ENCODE data around the gene BAG3. TPM values are rescaled to one million over a fixed set of nuclear protein-coding genes. Genes with fewer than 3 reads are reported as not detected.

Gene BAG3
- total and polyA plus RNA-seq, 9 of the 15 experiments (the other 6 are each of a cell fraction or from before 2014, with no cell fraction given): 2.6 to 27.4 (median 7.2) TPM

DNA sequence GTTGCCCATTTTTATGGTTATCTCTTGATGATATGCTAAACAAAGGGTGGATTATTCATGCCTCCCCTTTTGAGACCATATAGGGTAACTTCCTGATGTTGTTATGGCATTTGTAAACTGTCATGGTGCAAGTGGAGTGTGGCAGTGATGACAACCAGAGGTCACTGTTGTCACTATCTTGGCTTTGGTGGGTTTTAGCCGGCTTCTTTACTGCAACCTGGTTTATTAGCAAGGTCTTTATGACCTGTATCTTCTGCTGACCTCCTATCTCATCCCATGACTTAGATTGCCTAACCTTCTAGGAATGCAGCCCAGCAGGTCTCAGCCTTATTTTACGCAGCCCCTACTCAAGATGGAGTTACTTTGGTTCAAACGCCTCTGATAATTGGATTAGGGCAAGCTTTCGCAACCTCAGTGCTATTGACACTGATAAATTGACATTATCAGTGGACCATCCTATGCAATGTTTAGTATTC, 36.9 kb downstream of the BAG3 start (continued):
- TF ChIP-seq, protein P1, sequence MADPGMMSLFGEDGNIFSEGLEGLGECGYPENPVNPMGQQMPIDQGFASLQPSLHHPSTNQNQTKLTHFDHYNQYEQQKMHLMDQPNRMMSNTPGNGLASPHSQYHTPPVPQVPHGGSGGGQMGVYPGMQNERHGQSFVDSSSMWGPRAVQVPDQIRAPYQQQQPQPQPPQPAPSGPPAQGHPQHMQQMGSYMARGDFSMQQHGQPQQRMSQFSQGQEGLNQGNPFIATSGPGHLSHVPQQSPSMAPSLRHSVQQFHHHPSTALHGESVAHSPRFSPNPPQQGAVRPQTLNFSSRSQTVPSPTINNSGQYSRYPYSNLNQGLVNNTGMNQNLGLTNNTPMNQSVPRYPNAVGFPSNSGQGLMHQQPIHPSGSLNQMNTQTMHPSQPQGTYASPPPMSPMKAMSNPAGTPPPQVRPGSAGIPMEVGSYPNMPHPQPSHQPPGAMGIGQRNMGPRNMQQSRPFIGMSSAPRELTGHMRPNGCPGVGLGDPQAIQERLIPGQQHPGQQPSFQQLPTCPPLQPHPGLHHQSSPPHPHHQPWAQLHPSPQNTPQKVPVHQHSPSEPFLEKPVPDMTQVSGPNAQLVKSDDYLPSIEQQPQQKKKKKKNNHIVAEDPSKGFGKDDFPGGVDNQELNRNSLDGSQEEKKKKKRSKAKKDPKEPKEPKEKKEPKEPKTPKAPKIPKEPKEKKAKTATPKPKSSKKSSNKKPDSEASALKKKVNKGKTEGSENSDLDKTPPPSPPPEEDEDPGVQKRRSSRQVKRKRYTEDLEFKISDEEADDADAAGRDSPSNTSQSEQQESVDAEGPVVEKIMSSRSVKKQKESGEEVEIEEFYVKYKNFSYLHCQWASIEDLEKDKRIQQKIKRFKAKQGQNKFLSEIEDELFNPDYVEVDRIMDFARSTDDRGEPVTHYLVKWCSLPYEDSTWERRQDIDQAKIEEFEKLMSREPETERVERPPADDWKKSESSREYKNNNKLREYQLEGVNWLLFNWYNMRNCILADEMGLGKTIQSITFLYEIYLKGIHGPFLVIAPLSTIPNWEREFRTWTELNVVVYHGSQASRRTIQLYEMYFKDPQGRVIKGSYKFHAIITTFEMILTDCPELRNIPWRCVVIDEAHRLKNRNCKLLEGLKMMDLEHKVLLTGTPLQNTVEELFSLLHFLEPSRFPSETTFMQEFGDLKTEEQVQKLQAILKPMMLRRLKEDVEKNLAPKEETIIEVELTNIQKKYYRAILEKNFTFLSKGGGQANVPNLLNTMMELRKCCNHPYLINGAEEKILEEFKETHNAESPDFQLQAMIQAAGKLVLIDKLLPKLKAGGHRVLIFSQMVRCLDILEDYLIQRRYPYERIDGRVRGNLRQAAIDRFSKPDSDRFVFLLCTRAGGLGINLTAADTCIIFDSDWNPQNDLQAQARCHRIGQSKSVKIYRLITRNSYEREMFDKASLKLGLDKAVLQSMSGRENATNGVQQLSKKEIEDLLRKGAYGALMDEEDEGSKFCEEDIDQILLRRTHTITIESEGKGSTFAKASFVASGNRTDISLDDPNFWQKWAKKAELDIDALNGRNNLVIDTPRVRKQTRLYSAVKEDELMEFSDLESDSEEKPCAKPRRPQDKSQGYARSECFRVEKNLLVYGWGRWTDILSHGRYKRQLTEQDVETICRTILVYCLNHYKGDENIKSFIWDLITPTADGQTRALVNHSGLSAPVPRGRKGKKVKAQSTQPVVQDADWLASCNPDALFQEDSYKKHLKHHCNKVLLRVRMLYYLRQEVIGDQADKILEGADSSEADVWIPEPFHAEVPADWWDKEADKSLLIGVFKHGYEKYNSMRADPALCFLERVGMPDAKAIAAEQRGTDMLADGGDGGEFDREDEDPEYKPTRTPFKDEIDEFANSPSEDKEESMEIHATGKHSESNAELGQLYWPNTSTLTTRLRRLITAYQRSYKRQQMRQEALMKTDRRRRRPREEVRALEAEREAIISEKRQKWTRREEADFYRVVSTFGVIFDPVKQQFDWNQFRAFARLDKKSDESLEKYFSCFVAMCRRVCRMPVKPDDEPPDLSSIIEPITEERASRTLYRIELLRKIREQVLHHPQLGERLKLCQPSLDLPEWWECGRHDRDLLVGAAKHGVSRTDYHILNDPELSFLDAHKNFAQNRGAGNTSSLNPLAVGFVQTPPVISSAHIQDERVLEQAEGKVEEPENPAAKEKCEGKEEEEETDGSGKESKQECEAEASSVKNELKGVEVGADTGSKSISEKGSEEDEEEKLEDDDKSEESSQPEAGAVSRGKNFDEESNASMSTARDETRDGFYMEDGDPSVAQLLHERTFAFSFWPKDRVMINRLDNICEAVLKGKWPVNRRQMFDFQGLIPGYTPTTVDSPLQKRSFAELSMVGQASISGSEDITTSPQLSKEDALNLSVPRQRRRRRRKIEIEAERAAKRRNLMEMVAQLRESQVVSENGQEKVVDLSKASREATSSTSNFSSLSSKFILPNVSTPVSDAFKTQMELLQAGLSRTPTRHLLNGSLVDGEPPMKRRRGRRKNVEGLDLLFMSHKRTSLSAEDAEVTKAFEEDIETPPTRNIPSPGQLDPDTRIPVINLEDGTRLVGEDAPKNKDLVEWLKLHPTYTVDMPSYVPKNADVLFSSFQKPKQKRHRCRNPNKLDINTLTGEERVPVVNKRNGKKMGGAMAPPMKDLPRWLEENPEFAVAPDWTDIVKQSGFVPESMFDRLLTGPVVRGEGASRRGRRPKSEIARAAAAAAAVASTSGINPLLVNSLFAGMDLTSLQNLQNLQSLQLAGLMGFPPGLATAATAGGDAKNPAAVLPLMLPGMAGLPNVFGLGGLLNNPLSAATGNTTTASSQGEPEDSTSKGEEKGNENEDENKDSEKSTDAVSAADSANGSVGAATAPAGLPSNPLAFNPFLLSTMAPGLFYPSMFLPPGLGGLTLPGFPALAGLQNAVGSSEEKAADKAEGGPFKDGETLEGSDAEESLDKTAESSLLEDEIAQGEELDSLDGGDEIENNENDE (IDR thresholded peaks at IDR 0.05; ENCODE audit: low read depth, low read length): no peak
- no peak for TF ChIP-seq BHLHE40 (IDR thresholded peaks at IDR 0.05; ENCODE audit: low read length)
- TF ChIP-seq TBP (optimal IDR thresholded peaks at IDR 0.05; ENCODE audit: low read depth, low read length): no peak
- no peak for TF ChIP-seq RBM22 (IDR thresholded peaks at IDR 0.05; ENCODE audit: low read depth, low read length, poor library complexity, severe bottlenecking)
- TF ChIP-seq PTTG1 (tag; IDR thresholded peaks at IDR 0.05; ENCODE audit: low read depth): peak; percentile 93
- TF ChIP-seq ZNF134 (CRISPR knock-in tag; conservative IDR thresholded peaks at IDR 0.05): peak; percentile 79
- no peak for TF ChIP-seq NCOA6 (IDR thresholded peaks at IDR 0.05)
- TF ChIP-seq BRD4 (IDR thresholded peaks at IDR 0.05): no peak
- no peak for TF ChIP-seq ZNF436 (CRISPR knock-in tag; IDR thresholded peaks at IDR 0.05)
- no peak for TF ChIP-seq CBX1 (IDR thresholded peaks at IDR 0.05; ENCODE audit: low read depth)
- no peak for TF ChIP-seq ATF1 (CRISPR knock-in tag; IDR thresholded peaks at IDR 0.05)
- peak; percentile 48; the same call in 1 of the 2 replicates for TF ChIP-seq ATF1 (tag; IDR thresholded peaks at IDR 0.05)
- peak; percentile 72 to 96; a peak in 3 of 4 replicates for TF ChIP-seq SRF (CRISPR knock-in tag; IDR thresholded peaks at IDR 0.05)
- TF ChIP-seq ZNF695 (CRISPR knock-in tag; IDR thresholded peaks at IDR 0.05): no peak
- TF ChIP-seq ZBTB17 (CRISPR knock-in tag; IDR thresholded peaks at IDR 0.05): peak; percentile 87
- no peak for TF ChIP-seq HNRNPUL1 (IDR thresholded peaks at IDR 0.05; ENCODE audit: low read length)
- no peak for TF ChIP-seq MAFF (IDR thresholded peaks at IDR 0.05; ENCODE audit: low read length)
- no peak for TF ChIP-seq ZNF143 (CRISPR knock-in tag; IDR thresholded peaks at IDR 0.05)
- TF ChIP-seq TCF15 (CRISPR knock-in tag; IDR thresholded peaks at IDR 0.05): no peak
- no peak for TF ChIP-seq DPF2 (IDR thresholded peaks at IDR 0.05)
